H9 (cell line): ENCODE data around the gene CRACDL. TPM values are rescaled to one million over a fixed set of nuclear protein-coding genes. Genes with fewer than 3 reads are reported as not detected.

Source experiments
- DNase-seq: peaks from one replicate; pipeline ENCODE4 v3.0.0-alpha.2; 2017
- H2AFZ ChIP-seq: one replicate; pipeline ENCODE4 v1.6.1; 2013; ENCODE audit warnings: mild to moderate bottlenecking, low read length, control low read depth, moderate library complexity
- H2AK5ac ChIP-seq: 2 replicates; pipeline ENCODE4 v1.6.1; 2013; ENCODE audit warnings: low read length, control low read depth, mixed read lengths; ENCODE audit not compliant: insufficient read length
- H2BK120ac ChIP-seq: one replicate; pipeline ENCODE4 v1.6.1; 2013; ENCODE audit warnings: low read depth, mild to moderate bottlenecking, low read length, control low read depth, inconsistent platforms; ENCODE audit not compliant: poor library complexity, severe bottlenecking
- H2BK12ac ChIP-seq: 2 replicates; pipeline ENCODE4 v1.6.1; 2013; ENCODE audit warnings: low read length, control low read depth, mixed read lengths, low read depth; ENCODE audit not compliant: insufficient read length
- H2BK15ac ChIP-seq: 2 replicates; pipeline ENCODE4 v1.6.1; 2013; ENCODE audit warnings: low read depth, low read length, control low read depth
- H2BK20ac ChIP-seq: one replicate; pipeline ENCODE4 v1.6.1; 2013; ENCODE audit warnings: low read depth, mild to moderate bottlenecking, low read length, control low read depth, inconsistent platforms; ENCODE audit not compliant: poor library complexity, severe bottlenecking
- H2BK5ac ChIP-seq: 2 replicates; pipeline ENCODE4 v1.6.1; 2013; ENCODE audit warnings: low read length, control low read depth, mixed read lengths; ENCODE audit not compliant: insufficient read length
- H3K14ac ChIP-seq: 2 replicates; pipeline ENCODE4 v1.6.1; 2013; ENCODE audit warnings: low read length, control low read depth; ENCODE audit not compliant: insufficient read depth
- H3K18ac ChIP-seq: 2 replicates; pipeline ENCODE4 v1.6.1; 2013; ENCODE audit warnings: low read depth, mild to moderate bottlenecking, mixed read lengths, low read length, control low read depth; ENCODE audit not compliant: insufficient read length
- H3K23ac ChIP-seq: 2 replicates; pipeline ENCODE4 v1.6.1; 2013; ENCODE audit warnings: low read length, control low read depth, mixed read lengths, low read depth; ENCODE audit not compliant: insufficient read length
- H3K23me2 ChIP-seq: 2 replicates; pipeline ENCODE4 v1.6.1; 2013; ENCODE audit warnings: low read depth, mild to moderate bottlenecking, mixed read lengths, low read length, control low read depth; ENCODE audit not compliant: insufficient read length, poor library complexity, severe bottlenecking
- H3K27ac ChIP-seq: 2 replicates; pipeline ENCODE4 v1.5.1; 2013; ENCODE audit warnings: low read length, control low read depth, mixed read lengths, low read depth; ENCODE audit not compliant: insufficient read length
- H3K27me3 ChIP-seq: 2 replicates; pipeline ENCODE4 v1.6.1; 2013; ENCODE audit warnings: low read length, control low read depth, inconsistent platforms; ENCODE audit not compliant: insufficient read depth
- H3K4ac ChIP-seq: 2 replicates; pipeline ENCODE4 v1.6.1; 2013; ENCODE audit warnings: low read depth, mild to moderate bottlenecking, control low read depth, inconsistent platforms, low read length, moderate library complexity
- H3K4me1 ChIP-seq: 2 replicates; pipeline ENCODE4 v1.6.1; 2013; ENCODE audit warnings: low read length, control low read depth, inconsistent platforms; ENCODE audit not compliant: insufficient read depth
- H3K4me2 ChIP-seq: 2 replicates; pipeline ENCODE4 v1.6.1; 2013; ENCODE audit warnings: low read length, control low read depth, mixed read lengths; ENCODE audit not compliant: insufficient read length, insufficient read depth
- H3K56ac ChIP-seq: 2 replicates; pipeline ENCODE4 v1.6.1; 2013; ENCODE audit warnings: low read depth, mild to moderate bottlenecking, mixed read lengths, low read length, control low read depth; ENCODE audit not compliant: insufficient read length
- H3K79me1 ChIP-seq: 2 replicates; pipeline ENCODE4 v1.6.1; 2013; ENCODE audit warnings: low read depth, mild to moderate bottlenecking, moderate library complexity, low read length, control low read depth, inconsistent platforms; ENCODE audit not compliant: insufficient read depth, poor library complexity, severe bottlenecking
- H3K79me2 ChIP-seq: 2 replicates; pipeline ENCODE4 v1.6.1; 2013; ENCODE audit warnings: low read length, control low read depth, inconsistent platforms; ENCODE audit not compliant: insufficient read depth
- H3K9ac ChIP-seq: 2 replicates; pipeline ENCODE4 v1.6.1; 2013; ENCODE audit warnings: low read length, control low read depth, mixed read lengths; ENCODE audit not compliant: insufficient read length; ENCODE audit errors: extremely low read depth
- H3K9me3 ChIP-seq: one replicate; pipeline ENCODE4 v1.6.1; 2013; ENCODE audit warnings: low read depth, low read length, inconsistent platforms; ENCODE audit not compliant: control insufficient read depth
- H3T11ph ChIP-seq: one replicate; pipeline ENCODE4 v1.6.1; 2013; ENCODE audit warnings: mild to moderate bottlenecking, low read length, control low read depth, inconsistent platforms
- H4K20me1 ChIP-seq: one replicate; pipeline ENCODE4 v1.6.1; 2013; ENCODE audit not compliant: control insufficient read depth, insufficient read length, insufficient read depth
- H4K5ac ChIP-seq: 2 replicates; pipeline ENCODE4 v1.6.1; 2013; ENCODE audit warnings: low read depth, mild to moderate bottlenecking, mixed read lengths, low read length, control low read depth; ENCODE audit not compliant: insufficient read length
- H4K8ac ChIP-seq: replicated peaks from 2 replicates; pipeline ENCODE4 v1.6.1; 2013; ENCODE audit warnings: low read length, control low read depth, mixed read lengths, low read depth; ENCODE audit not compliant: insufficient read length
- H4K91ac ChIP-seq: 2 replicates; pipeline ENCODE4 v1.6.1; 2013; ENCODE audit warnings: low read depth, mild to moderate bottlenecking, moderate library complexity, mixed read lengths, low read length, control low read depth; ENCODE audit not compliant: insufficient read length
- H3K27ac Mint-ChIP-seq, 3 experiments: 2 replicates in 2 of 3; 3 replicates in 1 of 3; pipeline ENCODE4 v1.8.0; 2020 to 2021; ENCODE audit warnings: mixed read lengths in 3 of 3, mild to moderate bottlenecking in 1 of 3, moderate library complexity in 1 of 3
- H3K27me3 Mint-ChIP-seq: 2 replicates; pipeline ENCODE4 v1.8.0; 2021; ENCODE audit warnings: low read depth, mild to moderate bottlenecking, moderate library complexity, mixed read lengths
- H3K36me3 Mint-ChIP-seq, 3 experiments: 2 replicates in 2 of 3; 3 replicates in 1 of 3; pipeline ENCODE4 v1.8.0; 2020 to 2021; ENCODE audit warnings: low read depth in 3 of 3, mixed read lengths in 3 of 3; ENCODE audit not compliant: insufficient read depth in 1 of 3
- H3K4me1 Mint-ChIP-seq, 2 experiments: 2 replicates each; pipeline ENCODE4 v1.8.0; 2020; ENCODE audit warnings: mixed read lengths in 2 of 2
- H3K4me3 Mint-ChIP-seq, 2 experiments: 2 replicates in 1 of 2; 3 replicates in 1 of 2; pipeline ENCODE4 v1.8.0; 2020 to 2021; ENCODE audit warnings: mild to moderate bottlenecking in 2 of 2, mixed read lengths in 2 of 2, moderate library complexity in 1 of 2
- H3K9me3 Mint-ChIP-seq, 2 experiments: 2 replicates in 1 of 2; 3 replicates in 1 of 2; pipeline ENCODE4 v1.8.0; 2020; ENCODE audit warnings: mild to moderate bottlenecking in 2 of 2, mixed read lengths in 2 of 2, moderate library complexity in 1 of 2
- WGBS: extraction: QIAGEN DNeasy Blood & Tissue Kit; methylation state at CpG from one replicate; pipeline ENCODE4 v1.1.7; 2013; ENCODE audit warnings: missing lambda C conversion rate, low lambda C conversion rate, mixed read lengths; ENCODE audit not compliant: insufficient read length; ENCODE audit errors: extremely low coverage; 5-methylcytosine and 5-hydroxymethylcytosine counted together
- total RNA-seq: library from RNA; stranded (reverse); gene quantifications from 2 replicates; pipeline ENCODE4 v1.2.1, GENCODE V29; 2021
- TF ChIP-seq, protein P1 (sequence below): fragments of 200-600 bp; sonication (generic); conservative IDR thresholded peaks from 3 replicates; pipeline ENCODE4 v1.8.0; 2021; ENCODE audit warnings: antibody characterized with exemption, mild to moderate bottlenecking

CRACDL gene
- total RNA-seq, 1 experiment from 2014 or later, result 0.48 TPM

DNA sequence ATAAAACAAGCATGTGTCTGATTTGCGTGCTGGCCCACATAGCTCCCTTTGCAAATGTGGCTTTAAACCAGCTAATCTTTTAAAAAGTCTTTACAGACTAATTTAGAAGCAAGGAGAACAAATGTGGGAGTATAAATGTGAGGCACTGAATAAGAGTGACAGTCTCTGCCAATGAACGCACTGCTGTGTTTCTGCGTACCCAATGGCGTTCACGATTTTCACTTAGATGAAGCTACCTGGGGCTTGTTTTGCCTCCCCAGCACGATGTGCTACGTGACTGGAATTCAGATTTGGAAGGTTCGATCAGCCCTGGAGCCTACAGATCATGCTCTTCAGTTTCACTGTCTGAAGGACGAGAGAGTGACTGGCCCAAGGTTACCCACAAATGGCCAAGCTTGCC lies 10.8 kb upstream of the CRACDL start:
- Histone ChIP-seq H2BK20ac (no peak overlapping the region), H3K9ac (no peak overlapping the region), H2AK5ac (no peak overlapping the region), H4K91ac (no peak overlapping the region), H4K20me1 (no peaks in the 10 kb centered on the region), H2BK5ac (no peak overlapping the region), H2BK120ac (no peak overlapping the region), H3K14ac (no peak overlapping the region), H2BK15ac (no peak overlapping the region), H4K8ac (no peak overlapping the region), H3T11ph (no peak overlapping the region), H2BK12ac (no peak overlapping the region), H3K23me2 (no peaks in the 10 kb centered on the region), H3K4me1 (no peaks in the 10 kb centered on the region), H3K18ac (no peak overlapping the region), H3K4ac (no peak overlapping the region), H3K27me3 (no peaks in the 10 kb centered on the region), H3K56ac (no peak overlapping the region), H4K5ac (no peak overlapping the region), H3K23ac (no peak overlapping the region), H3K79me1 (no peaks in the 10 kb centered on the region), H3K27ac (no peak overlapping the region), H3K9me3 (no peaks in the 10 kb centered on the region), H3K4me2 (no peak overlapping the region), H2AFZ (no peak overlapping the region), H3K79me2 (no peaks in the 10 kb centered on the region)
- H3K4me3 Mint-ChIP-seq, result no peak overlapping the region
- TF ChIP-seq, protein P1, sequence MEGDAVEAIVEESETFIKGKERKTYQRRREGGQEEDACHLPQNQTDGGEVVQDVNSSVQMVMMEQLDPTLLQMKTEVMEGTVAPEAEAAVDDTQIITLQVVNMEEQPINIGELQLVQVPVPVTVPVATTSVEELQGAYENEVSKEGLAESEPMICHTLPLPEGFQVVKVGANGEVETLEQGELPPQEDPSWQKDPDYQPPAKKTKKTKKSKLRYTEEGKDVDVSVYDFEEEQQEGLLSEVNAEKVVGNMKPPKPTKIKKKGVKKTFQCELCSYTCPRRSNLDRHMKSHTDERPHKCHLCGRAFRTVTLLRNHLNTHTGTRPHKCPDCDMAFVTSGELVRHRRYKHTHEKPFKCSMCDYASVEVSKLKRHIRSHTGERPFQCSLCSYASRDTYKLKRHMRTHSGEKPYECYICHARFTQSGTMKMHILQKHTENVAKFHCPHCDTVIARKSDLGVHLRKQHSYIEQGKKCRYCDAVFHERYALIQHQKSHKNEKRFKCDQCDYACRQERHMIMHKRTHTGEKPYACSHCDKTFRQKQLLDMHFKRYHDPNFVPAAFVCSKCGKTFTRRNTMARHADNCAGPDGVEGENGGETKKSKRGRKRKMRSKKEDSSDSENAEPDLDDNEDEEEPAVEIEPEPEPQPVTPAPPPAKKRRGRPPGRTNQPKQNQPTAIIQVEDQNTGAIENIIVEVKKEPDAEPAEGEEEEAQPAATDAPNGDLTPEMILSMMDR, result no peak
- H3K27me3 Mint-ChIP-seq, result peaks cover 6% of the 10 kb centered on the region; the same call in 1 of the 2 replicates
- no peaks in the 10 kb centered on the region for H3K9me3 Mint-ChIP-seq
- no peak for DNase-seq
- no CpG with 5 or more reads among the region's 9 CpGs for WGBS
- no peaks in the 10 kb centered on the region for H3K4me1 Mint-ChIP-seq
- H3K36me3 Mint-ChIP-seq, result no peaks in the 10 kb centered on the region; a peak in 1 of 7 replicates
- no peak overlapping the region for H3K27ac Mint-ChIP-seq
